Measurements from ENCODE around the gene MAPK8. TPM values are rescaled to one million over a fixed set of nuclear protein-coding genes. Genes with fewer than 3 reads are reported as not detected.

MAPK8 gene
- total and polyA plus RNA-seq, 4 donors: 9.1 to 142 (median 24.2) TPM

- DNase-seq: no peak
- Histone ChIP-seq H3K27me3 (ENCODE audit: control insufficient read depth in 3 of 3, insufficient read depth in 3 of 3, low read length in 2 of 3) (no peaks in the 10 kb centered on the region), H3K9me3 (ENCODE audit: control insufficient read depth in 4 of 4, insufficient read depth in 3 of 4, low read length in 3 of 4) (no peaks in the 10 kb centered on the region), H3K4me1 (ENCODE audit: control insufficient read depth in 5 of 5, insufficient read depth in 5 of 5, low read length in 5 of 5) (no peaks in the 10 kb centered on the region), H3K27ac (ENCODE audit: low read depth in 1 of 2, low read length in 1 of 2) (no peak overlapping the region), H3K9ac (ENCODE audit: insufficient read depth in 1 of 2, low read length in 2 of 2) (no peak overlapping the region), H3K36me3 (ENCODE audit: control insufficient read depth in 4 of 4, insufficient read depth in 4 of 4, low read length in 4 of 4) (peaks cover 4 to 34% (median 14%) of the 10 kb centered on the region in 4 donors), H3K4me3 (no peak overlapping the region)
- ATAC-seq (ENCODE audit: insufficient read depth, low FRiP score): no peak
- no peak for TF ChIP-seq CTCF (IDR thresholded peaks at IDR 0.05; ENCODE audit: control extremely low read depth, extremely low read depth)
Observed at GRCh38 chr10:48431871-48432270, 125.4 kb downstream of the MAPK8 start.

- no peak for TF ChIP-seq CTCF (IDR thresholded peaks at IDR 0.05; ENCODE audit: control extremely low read depth, extremely low read depth)
- H3K27me3 ChIP-seq (ENCODE audit: control insufficient read depth in 3 of 3, insufficient read depth in 3 of 3, low read length in 2 of 3): no peaks in the 10 kb centered on the region
- H3K27ac ChIP-seq (ENCODE audit: low read depth in 1 of 2, low read length in 1 of 2): no peak overlapping the region
- no peak overlapping the region for H3K9ac ChIP-seq (ENCODE audit: insufficient read depth in 1 of 2, low read length in 2 of 2)
- H3K36me3 ChIP-seq (ENCODE audit: control insufficient read depth in 4 of 4, insufficient read depth in 4 of 4, low read length in 4 of 4): peaks cover 0 to 17% (median 8%) of the 10 kb centered on the region in 4 donors
- H3K9me3 ChIP-seq (ENCODE audit: control insufficient read depth in 4 of 4, insufficient read depth in 3 of 4, low read length in 3 of 4): no peaks in the 10 kb centered on the region
- 97 to 98% methylated on average over 3 of the region's 3 CpGs for WGBS, 2 donors
- H3K4me3 ChIP-seq: no peak overlapping the region
- H3K4me1 ChIP-seq (ENCODE audit: control insufficient read depth in 5 of 5, insufficient read depth in 5 of 5, low read length in 5 of 5): peaks cover 0 to 9% (median 2%) of the 10 kb centered on the region in 5 donors
- no peak for ATAC-seq (ENCODE audit: insufficient read depth, low FRiP score)
- no peak for DNase-seq
Observed at GRCh38 chr10:48437546-48437945, 131.1 kb downstream of the MAPK8 start.

GRCh38 chr10:48439031-48439430 is 132.6 kb downstream of the MAPK8 start:
- H3K9me3 ChIP-seq (ENCODE audit: control insufficient read depth in 4 of 4, insufficient read depth in 3 of 4, low read length in 3 of 4): no peaks in the 10 kb centered on the region
- no peak overlapping the region for H3K4me3 ChIP-seq
- H3K4me1 ChIP-seq (ENCODE audit: control insufficient read depth in 5 of 5, insufficient read depth in 5 of 5, low read length in 5 of 5): peaks cover 0 to 9% (median 2%) of the 10 kb centered on the region in 5 donors
- TF ChIP-seq CTCF (IDR thresholded peaks at IDR 0.05; ENCODE audit: control extremely low read depth, extremely low read depth): no peak
- DNase-seq (no peak), ATAC-seq (ENCODE audit: insufficient read depth, low FRiP score) (no peak)
- no peak overlapping the region for H3K9ac ChIP-seq (ENCODE audit: insufficient read depth in 1 of 2, low read length in 2 of 2)
- no peak overlapping the region for H3K27ac ChIP-seq (ENCODE audit: low read depth in 1 of 2, low read length in 1 of 2)
- H3K27me3 ChIP-seq (ENCODE audit: control insufficient read depth in 3 of 3, insufficient read depth in 3 of 3, low read length in 2 of 3): no peaks in the 10 kb centered on the region
- 77 to 81% methylated on average over 2 of the region's 2 CpGs for WGBS, 2 donors
- H3K36me3 ChIP-seq (ENCODE audit: control insufficient read depth in 4 of 4, insufficient read depth in 4 of 4, low read length in 4 of 4): peaks cover 0 to 17% (median 8%) of the 10 kb centered on the region in 4 donors

GRCh38 chr10:48439581-48440041 is 133.1 kb downstream of the MAPK8 start:
- DNase-seq (peak in 2 of 3 donors; percentile 37 to 41), ATAC-seq (ENCODE audit: insufficient read depth, low FRiP score) (no peak)
- Histone ChIP-seq H3K27ac (ENCODE audit: low read depth in 1 of 2, low read length in 1 of 2) (peak overlapping the region in 1 of 2 donors; percentile 30), H3K27me3 (ENCODE audit: control insufficient read depth in 3 of 3, insufficient read depth in 3 of 3, low read length in 2 of 3) (no peaks in the 10 kb centered on the region), H3K9ac (ENCODE audit: insufficient read depth in 1 of 2, low read length in 2 of 2) (no peak overlapping the region), H3K4me3 (no peak overlapping the region), H3K4me1 (ENCODE audit: control insufficient read depth in 5 of 5, insufficient read depth in 5 of 5, low read length in 5 of 5) (peaks cover 0 to 9% (median 2%) of the 10 kb centered on the region in 5 donors), H3K36me3 (ENCODE audit: control insufficient read depth in 4 of 4, insufficient read depth in 4 of 4, low read length in 4 of 4) (peaks cover 0 to 14% (median 7%) of the 10 kb centered on the region in 4 donors), H3K9me3 (ENCODE audit: control insufficient read depth in 4 of 4, insufficient read depth in 3 of 4, low read length in 3 of 4) (no peaks in the 10 kb centered on the region)
- TF ChIP-seq CTCF (IDR thresholded peaks at IDR 0.05; ENCODE audit: control extremely low read depth, extremely low read depth): no peak
- 53 to 61% methylated on average over 10 of the region's 10 CpGs for WGBS, 2 donors
